C4-2B (cell line): ENCODE measurements around the gene ELN.

ENCODE experiments used
- ZFX ChIP-seq: fragments of 450-650 bp; IDR thresholded peaks from 2 replicates; pipeline ENCODE4 v1.6.1; 2017
- TF ChIP-seq, protein P1 (sequence below): fragments of 450-650 bp; conservative IDR thresholded peaks from 2 replicates; pipeline ENCODE4 v1.5.1; 2017; ENCODE audit warnings: mild to moderate bottlenecking

GRCh38 chr7:74040101-74040790 lies 12.3 kb downstream of the ELN start:
- TF ChIP-seq, protein P1, sequence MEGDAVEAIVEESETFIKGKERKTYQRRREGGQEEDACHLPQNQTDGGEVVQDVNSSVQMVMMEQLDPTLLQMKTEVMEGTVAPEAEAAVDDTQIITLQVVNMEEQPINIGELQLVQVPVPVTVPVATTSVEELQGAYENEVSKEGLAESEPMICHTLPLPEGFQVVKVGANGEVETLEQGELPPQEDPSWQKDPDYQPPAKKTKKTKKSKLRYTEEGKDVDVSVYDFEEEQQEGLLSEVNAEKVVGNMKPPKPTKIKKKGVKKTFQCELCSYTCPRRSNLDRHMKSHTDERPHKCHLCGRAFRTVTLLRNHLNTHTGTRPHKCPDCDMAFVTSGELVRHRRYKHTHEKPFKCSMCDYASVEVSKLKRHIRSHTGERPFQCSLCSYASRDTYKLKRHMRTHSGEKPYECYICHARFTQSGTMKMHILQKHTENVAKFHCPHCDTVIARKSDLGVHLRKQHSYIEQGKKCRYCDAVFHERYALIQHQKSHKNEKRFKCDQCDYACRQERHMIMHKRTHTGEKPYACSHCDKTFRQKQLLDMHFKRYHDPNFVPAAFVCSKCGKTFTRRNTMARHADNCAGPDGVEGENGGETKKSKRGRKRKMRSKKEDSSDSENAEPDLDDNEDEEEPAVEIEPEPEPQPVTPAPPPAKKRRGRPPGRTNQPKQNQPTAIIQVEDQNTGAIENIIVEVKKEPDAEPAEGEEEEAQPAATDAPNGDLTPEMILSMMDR, result no peak
- no peak for TF ChIP-seq ZFX
